ENCODE measurements around the gene NCKAP5L. TPM values are rescaled to one million over a fixed set of nuclear protein-coding genes. Genes with fewer than 3 reads are reported as not detected.
"Not testable (repeated sequence)": the region's sequence is repeated elsewhere in the genome, so short reads cannot be mapped to it uniquely, and the experiment has no call there.

Gene NCKAP5L
- total RNA-seq, 2 experiments from 2014 or later = 2.8 TPM

- Mint-ChIP-seq H3K27me3 (ENCODE audit: low read depth) (no peaks in the 10 kb centered on the region), H3K27ac (no peak overlapping the region), H3K4me1 (ENCODE audit: low read depth) (no peaks in the 10 kb centered on the region), H3K4me3 (no peak overlapping the region), H3K36me3 (ENCODE audit: low read depth) (no peaks in the 10 kb centered on the region), H3K9me3 (no peaks in the 10 kb centered on the region)
- CTCF ChIA-PET = no interaction called here
- no peak for DNase-seq
- intact Hi-C loops (cut with micrococcal nuclease) = no loop called here
Measured at GRCh38 chr12:49792976-49793580, 35.1 kb downstream of the NCKAP5L start.

- H3K27ac Mint-ChIP-seq = no peak overlapping the region
- CTCF ChIA-PET = no interaction called here
- DNase-seq = no peak
- H3K36me3 Mint-ChIP-seq (ENCODE audit: low read depth) = no peaks in the 10 kb centered on the region
- H3K4me3 Mint-ChIP-seq = no peak overlapping the region
- no peaks in the 10 kb centered on the region for H3K4me1 Mint-ChIP-seq (ENCODE audit: low read depth)
- intact Hi-C loops (cut with micrococcal nuclease) = no loop called here
- no peaks in the 10 kb centered on the region for H3K27me3 Mint-ChIP-seq (ENCODE audit: low read depth)
- H3K9me3 Mint-ChIP-seq = peaks cover 2% of the 10 kb centered on the region
Measured at GRCh38 chr12:49792181-49792970, 35.8 kb downstream of the NCKAP5L start.

- H3K27ac Mint-ChIP-seq = no peak overlapping the region
- no peaks in the 10 kb centered on the region for H3K4me1 Mint-ChIP-seq (ENCODE audit: low read depth)
- no peaks in the 10 kb centered on the region for H3K36me3 Mint-ChIP-seq (ENCODE audit: low read depth)
- no peak for DNase-seq
- H3K4me3 Mint-ChIP-seq = no peak overlapping the region
- intact Hi-C loops (cut with micrococcal nuclease) = no loop called here
- CTCF ChIA-PET = no interaction called here
- H3K27me3 Mint-ChIP-seq (ENCODE audit: low read depth) = no peaks in the 10 kb centered on the region
- peaks cover 2% of the 10 kb centered on the region for H3K9me3 Mint-ChIP-seq
Measured at GRCh38 chr12:49791700-49792099, 36.5 kb downstream of the NCKAP5L start.

GRCh38 chr12:49790741-49791555 lies 37.3 kb downstream of the NCKAP5L start:
- H3K27me3 Mint-ChIP-seq (ENCODE audit: low read depth) = no peaks in the 10 kb centered on the region
- CTCF ChIA-PET = interaction anchor here (0.6 to 1.2 kb wide), 3 partner anchors 10 to 323 kb away, joined by 4 to 5 read pairs (median 5); no protein-coding TSS in a partner anchor
- H3K4me3 Mint-ChIP-seq = no peak overlapping the region
- H3K27ac Mint-ChIP-seq = no peak overlapping the region
- intact Hi-C loops (cut with micrococcal nuclease) = no loop called here
- H3K36me3 Mint-ChIP-seq (ENCODE audit: low read depth) = no peaks in the 10 kb centered on the region
- H3K4me1 Mint-ChIP-seq (ENCODE audit: low read depth) = no peaks in the 10 kb centered on the region
- peaks cover 2% of the 10 kb centered on the region for H3K9me3 Mint-ChIP-seq
- no peak for DNase-seq

GRCh38 chr12:49789992-49790391 lies 38.2 kb downstream of the NCKAP5L start:
- Mint-ChIP-seq H3K36me3 (ENCODE audit: low read depth) (no peaks in the 10 kb centered on the region), H3K4me1 (ENCODE audit: low read depth) (no peaks in the 10 kb centered on the region), H3K27ac (no peak overlapping the region), H3K4me3 (no peak overlapping the region), H3K9me3 (peaks cover 2% of the 10 kb centered on the region), H3K27me3 (ENCODE audit: low read depth) (no peaks in the 10 kb centered on the region)
- intact Hi-C loops (cut with micrococcal nuclease) = no loop called here
- DNase-seq = no peak
- CTCF ChIA-PET = interaction anchor here (0.9 to 1.2 kb wide), 2 partner anchors 11 to 12 kb away, joined by 5 read pairs; no protein-coding TSS in a partner anchor

- Mint-ChIP-seq H3K4me1 (ENCODE audit: low read depth) (no peaks in the 10 kb centered on the region), H3K9me3 (peaks cover 2% of the 10 kb centered on the region), H3K27me3 (ENCODE audit: low read depth) (peaks cover 4% of the 10 kb centered on the region), H3K36me3 (ENCODE audit: low read depth) (no peaks in the 10 kb centered on the region), H3K27ac (no peak overlapping the region), H3K4me3 (no peak overlapping the region)
- no peak for DNase-seq
- CTCF ChIA-PET = interaction anchor here (0.7 kb wide), 1 partner anchor 12 kb away, joined by 7 read pairs; no protein-coding TSS in a partner anchor
- intact Hi-C loops (cut with micrococcal nuclease) = no loop called here
Measured at GRCh38 chr12:49787672-49788071, 40.5 kb downstream of the NCKAP5L start.

- no peak overlapping the region for H3K27ac Mint-ChIP-seq
- CTCF ChIA-PET = interaction anchor here (1.6 kb wide), 2 partner anchors 7 to 82 kb away, joined by 3 to 5 read pairs; no protein-coding TSS in a partner anchor
- H3K4me1 Mint-ChIP-seq (ENCODE audit: low read depth) = no peaks in the 10 kb centered on the region
Measured at GRCh38 chr12:49784756-49785409, 43.3 kb downstream of the NCKAP5L start.

GRCh38 chr12:49783917-49784676 lies 44.1 kb downstream of the NCKAP5L start:
- CTCF ChIA-PET = interaction anchor here (0.9 to 1.6 kb wide), 2 partner anchors 11 to 83 kb away, joined by 3 to 4 read pairs; no protein-coding TSS in a partner anchor

More at GRCh38 chr12:49784756-49785409, 43.3 kb downstream of the NCKAP5L start:
- H3K9me3 Mint-ChIP-seq = peaks cover 2% of the 10 kb centered on the region
- no peak for DNase-seq
- intact Hi-C loops (cut with micrococcal nuclease) = no loop called here
- H3K4me3 Mint-ChIP-seq = no peak overlapping the region
- H3K27me3 Mint-ChIP-seq (ENCODE audit: low read depth) = peaks cover 4% of the 10 kb centered on the region
- H3K36me3 Mint-ChIP-seq (ENCODE audit: low read depth) = no peaks in the 10 kb centered on the region

GRCh38 chr12:49780914-49781313 lies 47.3 kb downstream of the NCKAP5L start:
- H3K27me3 Mint-ChIP-seq (ENCODE audit: low read depth); intact Hi-C loops (cut with micrococcal nuclease); H3K4me1 Mint-ChIP-seq (ENCODE audit: low read depth); H3K9me3 Mint-ChIP-seq; H3K4me3 Mint-ChIP-seq; DNase-seq; H3K36me3 Mint-ChIP-seq (ENCODE audit: low read depth); H3K27ac Mint-ChIP-seq: not testable (repeated sequence)
- CTCF ChIA-PET = interaction anchor here (0.6 to 1.1 kb wide), 5 partner anchors 40 to 330 kb away, joined by 3 to 5 read pairs (median 4); partner anchors contain the start of gene TMBIM6

More at GRCh38 chr12:49783917-49784676, 44.1 kb downstream of the NCKAP5L start:
- Mint-ChIP-seq H3K4me1 (ENCODE audit: low read depth) (no peaks in the 10 kb centered on the region), H3K27ac (no peak overlapping the region), H3K36me3 (ENCODE audit: low read depth) (no peaks in the 10 kb centered on the region), H3K4me3 (no peak overlapping the region), H3K27me3 (ENCODE audit: low read depth) (peaks cover 6% of the 10 kb centered on the region), H3K9me3 (peaks cover 2% of the 10 kb centered on the region)
- intact Hi-C loops (cut with micrococcal nuclease) = no loop called here
- DNase-seq = no peak

- Mint-ChIP-seq H3K9me3 (no peaks in the 10 kb centered on the region), H3K27ac (no peak overlapping the region), H3K4me1 (ENCODE audit: low read depth) (peaks cover 6% of the 10 kb centered on the region), H3K4me3 (no peak overlapping the region), H3K36me3 (ENCODE audit: low read depth) (no peaks in the 10 kb centered on the region), H3K27me3 (ENCODE audit: low read depth) (peaks cover 7% of the 10 kb centered on the region)
- CTCF ChIA-PET = interaction anchor here (1.0 to 3.4 kb wide), 9 partner anchors 10 to 144 kb away, joined by 3 to 46 read pairs (median 20); partner anchors contain the start of gene TMBIM6
- intact Hi-C loops (cut with micrococcal nuclease) = loop anchor here (2.0 to 5.0 kb wide), 2 partner anchors 135 to 278 kb away; partner anchors contain the start of gene ASIC1
- no peak for DNase-seq
Measured at GRCh38 chr12:49779581-49779980, 48.6 kb downstream of the NCKAP5L start.

Measured in activated naive CD4-positive, alpha-beta T cell treated with anti-CD3 and anti-CD28 coated beads for 36 hours (primary cell).